Mesenchymal stem cell (in vitro differentiated cells and primary cell): Measurements from ENCODE around the gene ZNF480.
"Not testable (repeated sequence)": the region's sequence is repeated elsewhere in the genome, so short reads cannot be mapped to it uniquely, and the experiment has no call there.

ENCODE experiments used
- DNase-seq: peaks from one replicate; pipeline ENCODE4 v3.0.0-alpha.2; 2013
- H2AFZ ChIP-seq: one replicate; pipeline ENCODE4 v1.6.1; 2013; ENCODE audit warnings: low read depth, mild to moderate bottlenecking, control low read depth, inconsistent platforms, low read length, moderate library complexity
- H2AK5ac ChIP-seq: 2 replicates; pipeline ENCODE4 v1.6.1; 2013; ENCODE audit warnings: low read length, moderate library complexity, mild to moderate bottlenecking, inconsistent platforms; ENCODE audit not compliant: severe bottlenecking
- H2BK120ac ChIP-seq: one replicate; pipeline ENCODE4 v1.6.1; 2013; ENCODE audit warnings: low read depth, mild to moderate bottlenecking, inconsistent platforms, low read length, moderate library complexity
- H2BK12ac ChIP-seq, 2 experiments: one replicate each; pipeline ENCODE4 v1.6.1; 2013; ENCODE audit warnings: inconsistent platforms in 2 of 2, low read length in 2 of 2, mild to moderate bottlenecking in 2 of 2, moderate library complexity in 2 of 2, control low read depth in 1 of 2
- H2BK15ac ChIP-seq: one replicate; pipeline ENCODE4 v1.6.1; 2013; ENCODE audit warnings: mild to moderate bottlenecking, low read depth, inconsistent platforms; ENCODE audit not compliant: poor library complexity, severe bottlenecking
- H2BK5ac ChIP-seq: 2 replicates; pipeline ENCODE4 v1.6.1; 2013; ENCODE audit warnings: low read depth, mild to moderate bottlenecking, low read length, control low read depth, inconsistent platforms; ENCODE audit not compliant: poor library complexity, severe bottlenecking
- H3K14ac ChIP-seq, 2 experiments: one replicate each; pipeline ENCODE4 v1.6.1; 2013; ENCODE audit warnings: inconsistent platforms in 2 of 2, low read length in 2 of 2, control low read depth in 1 of 2, mild to moderate bottlenecking in 1 of 2, moderate library complexity in 1 of 2
- H3K18ac ChIP-seq, 2 experiments: one replicate each; pipeline ENCODE4 v1.6.1; 2013; ENCODE audit warnings: inconsistent platforms in 2 of 2, low read length in 2 of 2, control low read depth in 1 of 2, low read depth in 1 of 2, mild to moderate bottlenecking in 1 of 2
- H3K23ac ChIP-seq, 2 experiments: one replicate each; pipeline ENCODE4 v1.6.1; 2013; ENCODE audit warnings: inconsistent platforms in 2 of 2, low read length in 2 of 2, mild to moderate bottlenecking in 2 of 2, moderate library complexity in 2 of 2, control low read depth in 1 of 2
- H3K27ac ChIP-seq: 2 replicates; pipeline ENCODE4 v1.5.1; 2013; ENCODE audit warnings: mild to moderate bottlenecking, moderate library complexity, low read length, control low read depth, inconsistent platforms; ENCODE audit not compliant: poor library complexity, severe bottlenecking
- H3K27me3 ChIP-seq, 2 experiments: 2 replicates each; pipeline versions ENCODE4 v1.6.1 to v1.7.0; 2013; ENCODE audit warnings: low read length in 2 of 2, mild to moderate bottlenecking in 2 of 2, moderate library complexity in 2 of 2, control low read depth in 1 of 2, inconsistent platforms in 1 of 2; ENCODE audit not compliant: control insufficient read depth in 1 of 2, insufficient read depth in 1 of 2
- H3K36me3 ChIP-seq, 2 experiments: 2 replicates each; pipeline versions ENCODE4 v1.6.1 to v1.7.0; 2013; ENCODE audit warnings: low read length in 2 of 2, control low read depth in 1 of 2, inconsistent platforms in 1 of 2, low read depth in 1 of 2, mild to moderate bottlenecking in 1 of 2; ENCODE audit not compliant: insufficient read depth in 2 of 2, control insufficient read depth in 1 of 2
- H3K4ac ChIP-seq, 2 experiments: one replicate each; pipeline ENCODE4 v1.6.1; 2013; ENCODE audit warnings: inconsistent platforms in 2 of 2, low read length in 2 of 2, mild to moderate bottlenecking in 2 of 2, moderate library complexity in 2 of 2, control low read depth in 1 of 2, low read depth in 1 of 2
- H3K4me1 ChIP-seq: 2 replicates; pipeline ENCODE4 v1.6.1; 2013; ENCODE audit warnings: low read depth, low read length, control low read depth; ENCODE audit not compliant: control insufficient read depth, insufficient read depth
- H3K4me2 ChIP-seq: 2 replicates; pipeline ENCODE4 v1.6.1; 2013; ENCODE audit warnings: low read length, mild to moderate bottlenecking, inconsistent platforms; ENCODE audit not compliant: poor library complexity, severe bottlenecking
- H3K4me3 ChIP-seq, 2 experiments: 2 replicates each; pipeline versions ENCODE4 v1.5.1 to v1.7.0; 2013; ENCODE audit warnings: low read length in 2 of 2, mild to moderate bottlenecking in 2 of 2, control low read depth in 1 of 2, low read depth in 1 of 2; ENCODE audit not compliant: insufficient read depth in 1 of 2
- H3K79me1 ChIP-seq: replicated peaks from 2 replicates; pipeline ENCODE4 v1.6.1; 2013; ENCODE audit warnings: mild to moderate bottlenecking, control low read depth, low read length, inconsistent platforms; ENCODE audit not compliant: poor library complexity, severe bottlenecking
- H3K9ac ChIP-seq: 2 replicates; pipeline ENCODE4 v1.7.0; 2013; ENCODE audit warnings: mild to moderate bottlenecking, low read length, moderate library complexity
- H3K9me3 ChIP-seq: 2 replicates; pipeline ENCODE4 v1.7.0; 2013; ENCODE audit warnings: mild to moderate bottlenecking, low read length; ENCODE audit not compliant: control insufficient read depth
- H4K8ac ChIP-seq: one replicate; pipeline ENCODE4 v1.6.1; 2013; ENCODE audit warnings: inconsistent platforms, mild to moderate bottlenecking, low read length, moderate library complexity
- H4K91ac ChIP-seq: one replicate; pipeline ENCODE4 v1.6.1; 2013; ENCODE audit warnings: mild to moderate bottlenecking, low read length, inconsistent platforms
- WGBS: methylation state at CpG from one replicate; pipeline ENCODE4 v1.1.7; 2013; ENCODE audit warnings: mixed read lengths; 5-methylcytosine and 5-hydroxymethylcytosine counted together

Gene ZNF480

DNA sequence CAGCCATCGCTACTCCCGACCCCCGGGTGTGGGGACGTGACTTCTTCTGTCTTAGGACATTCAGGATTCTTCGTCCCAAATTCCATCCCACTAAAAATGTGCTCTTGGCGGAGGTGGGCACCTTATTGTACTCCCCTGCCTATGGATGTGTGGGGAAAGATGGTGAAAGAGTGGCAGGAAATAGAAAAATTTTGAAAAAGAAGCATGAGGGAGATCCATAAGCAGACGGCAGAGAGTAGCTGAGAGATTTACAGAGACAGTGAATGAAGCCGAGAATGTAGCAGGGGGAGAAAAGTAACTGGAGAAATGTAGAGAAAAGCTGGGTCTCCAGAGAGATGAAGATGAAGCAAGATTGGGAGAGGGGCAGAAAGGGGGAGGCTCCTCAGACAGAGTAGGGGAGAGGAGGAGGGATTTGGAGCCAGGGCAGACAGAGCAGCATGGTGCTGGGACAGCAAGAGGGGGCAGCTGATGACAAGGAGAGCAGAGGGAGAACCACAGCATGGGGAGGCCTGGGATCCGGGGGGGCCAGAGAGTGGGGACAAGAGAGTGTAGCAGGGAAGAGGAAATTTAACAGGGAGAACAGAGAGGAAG is 39.9 kb downstream of the ZNF480 start:
- no peak overlapping the region for H3K23ac ChIP-seq
- no peak overlapping the region for H2BK5ac ChIP-seq
- peak overlapping the region; percentile 56 to 97 for H3K18ac ChIP-seq
- no peaks in the 10 kb centered on the region for H3K27me3 ChIP-seq
- H3K9ac ChIP-seq, result peak overlapping the region; percentile 98
- H3K79me1 ChIP-seq, result peaks cover 12% of the 10 kb centered on the region
- H3K4me1 ChIP-seq, result peaks cover 7% of the 10 kb centered on the region
- peaks cover 4 to 17% of the 10 kb centered on the region in 2 experiments for H3K36me3 ChIP-seq
- 3% methylated on average over 4 of the region's 9 CpGs for WGBS
- H4K91ac ChIP-seq, result peak overlapping the region; percentile 48
- H2BK12ac ChIP-seq, result no peak overlapping the region
- no peak overlapping the region for H3K27ac ChIP-seq
- H2AK5ac ChIP-seq, result no peak overlapping the region
- peak overlapping the region; percentile 42 for H2AFZ ChIP-seq
- DNase-seq, result peak; percentile 33
- peak overlapping the region; percentile 85 for H4K8ac ChIP-seq
- H3K9me3 ChIP-seq, result peaks cover 30% of the 10 kb centered on the region
- H3K4me2 ChIP-seq, result peak overlapping the region; percentile 94
- H2BK15ac ChIP-seq, result no peak overlapping the region
- peak overlapping the region; percentile 17 to 92 for H3K4ac ChIP-seq
- H2BK120ac ChIP-seq, result peak overlapping the region; percentile 15
- peak overlapping the region; percentile 85 to 87 for H3K4me3 ChIP-seq
- H3K14ac ChIP-seq, result peak overlapping the region in 1 of 2 experiments; percentile 53

DNA sequence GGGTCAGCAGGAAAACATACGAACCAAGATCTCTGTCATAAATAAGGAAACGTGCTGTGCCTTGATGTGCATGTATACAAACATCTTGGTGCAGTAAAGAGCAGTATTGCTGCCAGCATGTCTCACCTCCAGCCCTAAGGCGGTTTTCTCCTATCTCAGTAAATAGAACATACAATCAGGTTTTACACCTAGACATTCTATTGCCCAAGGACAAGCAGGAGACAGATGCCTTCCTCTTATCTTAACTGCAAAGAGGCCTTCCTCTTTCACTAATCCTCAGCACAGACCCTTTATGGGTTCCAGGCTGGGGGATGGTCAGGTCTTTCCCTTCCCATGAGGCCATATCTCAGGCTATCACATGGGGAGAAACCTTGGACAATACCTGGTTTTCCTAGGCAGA is 42.1 kb downstream of the ZNF480 start:
- WGBS, result 84% methylated on average over 3 of the region's 3 CpGs
- H2BK12ac ChIP-seq, H3K4me1 ChIP-seq, H3K4me2 ChIP-seq, H3K18ac ChIP-seq, H4K91ac ChIP-seq, H3K27me3 ChIP-seq, H4K8ac ChIP-seq, H3K14ac ChIP-seq, H2BK5ac ChIP-seq, H2BK120ac ChIP-seq, H3K23ac ChIP-seq, H2BK15ac ChIP-seq, H3K4ac ChIP-seq, H2AK5ac ChIP-seq, H3K9ac ChIP-seq, H2AFZ ChIP-seq, H3K4me3 ChIP-seq, DNase-seq, H3K27ac ChIP-seq: not testable (repeated sequence)
- H3K79me1 ChIP-seq, result peaks cover 12% of the 10 kb centered on the region
- H3K9me3 ChIP-seq, result peaks cover 10% of the 10 kb centered on the region
- H3K36me3 ChIP-seq, result peaks cover 4 to 17% of the 10 kb centered on the region in 2 experiments

GRCh38 chr19:52343548-52343947 is 46.6 kb downstream of the ZNF480 start:
- Histone ChIP-seq H3K27ac (no peak overlapping the region), H3K4me1 (no peaks in the 10 kb centered on the region), H3K79me1 (no peaks in the 10 kb centered on the region), H2BK15ac (no peak overlapping the region), H2AFZ (no peak overlapping the region), H3K23ac (no peak overlapping the region), H3K9ac (no peak overlapping the region), H2BK5ac (no peak overlapping the region), H3K18ac (no peak overlapping the region), H3K27me3 (no peaks in the 10 kb centered on the region), H3K9me3 (peaks cover 18% of the 10 kb centered on the region), H4K91ac (no peak overlapping the region), H3K4ac (no peak overlapping the region), H2BK120ac (no peak overlapping the region), H2BK12ac (no peak overlapping the region), H3K36me3 (peaks cover 7 to 11% of the 10 kb centered on the region in 2 experiments), H3K4me2 (no peak overlapping the region), H3K14ac (no peak overlapping the region), H4K8ac (no peak overlapping the region), H2AK5ac (no peak overlapping the region), H3K4me3 (no peak overlapping the region)
- DNase-seq, result peak; percentile 17
- 19% methylated on average over 8 of the region's 8 CpGs for WGBS

DNA sequence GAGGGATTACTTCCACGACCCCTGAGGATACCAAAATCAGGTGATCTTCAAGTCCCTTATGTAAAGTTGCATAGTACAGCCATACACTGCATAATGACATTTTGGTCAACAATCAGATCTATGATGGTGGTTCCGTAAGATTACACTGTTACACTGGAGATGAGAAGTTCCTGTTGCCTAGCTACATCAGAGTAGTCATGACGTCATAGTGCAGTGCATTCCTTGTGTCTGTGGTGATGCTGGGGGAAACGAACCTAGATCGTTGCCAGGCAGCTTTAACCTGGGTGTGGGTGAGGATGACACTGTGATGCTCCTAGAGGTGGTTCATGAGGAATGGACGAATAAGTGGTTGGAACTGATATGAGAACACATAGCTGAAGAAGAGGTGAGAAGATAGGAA is 48.2 kb downstream of the ZNF480 start:
- no peak overlapping the region for H2AFZ ChIP-seq
- WGBS, result 86% methylated on average over 6 of the region's 6 CpGs
- H3K36me3 ChIP-seq, result peaks cover 4 to 24% of the 10 kb centered on the region in 2 experiments
- no peaks in the 10 kb centered on the region for H3K4me1 ChIP-seq
- H4K91ac ChIP-seq, result no peak overlapping the region
- H3K4me2 ChIP-seq, result no peak overlapping the region
- H3K9ac ChIP-seq, result no peak overlapping the region
- H2BK5ac ChIP-seq, result no peak overlapping the region
- H3K79me1 ChIP-seq, result no peaks in the 10 kb centered on the region
- no peak overlapping the region for H3K4me3 ChIP-seq
- H3K27me3 ChIP-seq, result no peaks in the 10 kb centered on the region
- H2BK15ac ChIP-seq, result no peak overlapping the region
- H3K23ac ChIP-seq, result no peak overlapping the region
- H4K8ac ChIP-seq, result no peak overlapping the region
- no peak overlapping the region for H3K14ac ChIP-seq
- no peak overlapping the region for H3K18ac ChIP-seq
- H2BK12ac ChIP-seq, result no peak overlapping the region
- no peak overlapping the region for H2AK5ac ChIP-seq
- H3K4ac ChIP-seq, result no peak overlapping the region
- DNase-seq, result no peak
- peaks cover 23% of the 10 kb centered on the region for H3K9me3 ChIP-seq
- H3K27ac ChIP-seq, result no peak overlapping the region
- no peak overlapping the region for H2BK120ac ChIP-seq
